Measurements from ENCODE around the gene THPO.

THPO gene

DNA sequence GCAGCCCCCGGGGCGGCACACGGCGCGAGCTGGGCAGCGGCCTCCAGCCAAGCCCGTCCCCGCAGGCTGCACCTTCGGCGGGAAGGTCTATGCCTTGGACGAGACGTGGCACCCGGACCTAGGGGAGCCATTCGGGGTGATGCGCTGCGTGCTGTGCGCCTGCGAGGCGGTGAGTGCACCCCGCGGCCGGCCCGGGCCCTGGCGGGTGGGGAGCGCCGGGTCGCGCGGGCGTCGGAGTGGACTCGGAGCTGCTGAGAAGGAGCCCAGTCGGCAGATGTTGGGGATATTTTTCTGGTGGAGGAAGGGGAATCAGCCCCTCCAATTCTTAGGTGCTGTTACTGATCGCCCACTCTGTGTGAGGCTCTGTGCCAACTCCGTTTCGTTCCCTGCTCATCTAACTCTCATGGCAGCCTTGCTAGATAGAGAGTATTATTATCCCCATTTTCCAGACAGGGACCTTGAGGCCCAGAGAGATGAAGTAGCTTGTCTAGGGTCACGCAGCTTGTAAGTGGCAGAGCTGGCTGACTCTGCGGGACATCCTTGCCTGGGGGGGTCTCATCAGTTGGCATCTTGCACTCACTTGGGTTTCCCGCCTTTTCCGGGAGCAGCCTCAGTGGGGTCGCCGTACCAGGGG is 2.7 kb upstream of the THPO start:
- no peak for DNase-seq (ENCODE audit: low read depth)
- H3K4me3 ChIP-seq (ENCODE audit: low read depth, low read length), result no peak overlapping the region
- TF ChIP-seq, protein P1, sequence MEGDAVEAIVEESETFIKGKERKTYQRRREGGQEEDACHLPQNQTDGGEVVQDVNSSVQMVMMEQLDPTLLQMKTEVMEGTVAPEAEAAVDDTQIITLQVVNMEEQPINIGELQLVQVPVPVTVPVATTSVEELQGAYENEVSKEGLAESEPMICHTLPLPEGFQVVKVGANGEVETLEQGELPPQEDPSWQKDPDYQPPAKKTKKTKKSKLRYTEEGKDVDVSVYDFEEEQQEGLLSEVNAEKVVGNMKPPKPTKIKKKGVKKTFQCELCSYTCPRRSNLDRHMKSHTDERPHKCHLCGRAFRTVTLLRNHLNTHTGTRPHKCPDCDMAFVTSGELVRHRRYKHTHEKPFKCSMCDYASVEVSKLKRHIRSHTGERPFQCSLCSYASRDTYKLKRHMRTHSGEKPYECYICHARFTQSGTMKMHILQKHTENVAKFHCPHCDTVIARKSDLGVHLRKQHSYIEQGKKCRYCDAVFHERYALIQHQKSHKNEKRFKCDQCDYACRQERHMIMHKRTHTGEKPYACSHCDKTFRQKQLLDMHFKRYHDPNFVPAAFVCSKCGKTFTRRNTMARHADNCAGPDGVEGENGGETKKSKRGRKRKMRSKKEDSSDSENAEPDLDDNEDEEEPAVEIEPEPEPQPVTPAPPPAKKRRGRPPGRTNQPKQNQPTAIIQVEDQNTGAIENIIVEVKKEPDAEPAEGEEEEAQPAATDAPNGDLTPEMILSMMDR (IDR thresholded peaks at IDR 0.05; ENCODE audit: insufficient read depth, low read depth, low read length, missing control alignments), result no peak

- H3K4me3 ChIP-seq (ENCODE audit: low read depth, low read length), result no peak overlapping the region
- DNase-seq (ENCODE audit: low read depth), result no peak
- TF ChIP-seq, protein P1 (IDR thresholded peaks at IDR 0.05; ENCODE audit: insufficient read depth, low read depth, low read length, missing control alignments), result no peak
Observed at GRCh38 chr3:184380185-184380626, 2.2 kb upstream of the THPO start.

DNA sequence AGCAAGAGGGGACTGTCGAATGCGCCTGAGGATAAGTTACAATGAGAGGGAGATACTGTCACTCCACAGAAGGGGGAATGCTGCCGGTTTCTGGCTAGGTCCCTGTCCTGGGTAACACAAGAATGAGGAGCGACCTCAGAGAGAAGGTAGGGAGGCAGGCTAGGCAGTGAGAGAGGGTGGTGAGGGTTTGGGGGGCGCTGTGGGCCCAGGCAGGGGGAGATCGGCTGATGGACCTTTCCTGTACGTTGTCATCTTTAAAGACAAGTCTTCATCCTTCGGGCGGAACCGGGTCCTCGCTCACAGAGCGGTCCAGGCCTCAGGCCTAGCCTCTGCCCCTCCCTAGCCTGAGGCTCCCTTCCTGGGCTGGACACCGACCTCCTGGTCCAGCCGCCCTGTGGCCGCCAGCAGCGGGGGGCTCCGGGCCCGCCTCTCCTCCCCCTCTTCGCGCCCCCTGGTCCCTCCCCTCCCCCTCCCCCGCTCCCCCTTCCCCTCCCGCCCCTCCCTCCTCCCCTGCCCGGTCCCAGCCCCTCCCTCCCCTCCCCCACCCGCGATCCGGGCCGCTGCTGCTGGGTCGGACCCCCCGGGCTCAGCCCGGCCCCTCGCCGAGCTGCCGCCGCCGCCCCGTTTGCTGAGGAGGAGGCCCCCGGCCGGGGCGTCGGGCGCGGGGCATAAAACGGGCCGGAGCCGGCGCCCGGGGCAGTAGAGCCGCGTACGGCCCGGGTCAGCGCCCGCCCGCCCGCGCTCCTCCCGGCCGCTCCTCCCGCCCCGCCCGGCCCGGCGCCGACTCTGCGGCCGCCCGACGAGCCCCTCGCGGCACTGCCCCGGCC is 1.6 kb upstream of the THPO start, which contains the start of gene CHRD:
CHRD (plus strand) TSS at position 697 of the 827 bp plus-strand sequence. CDS start 265 bp downstream, outside the sequence.
- no peak for DNase-seq (ENCODE audit: low read depth)
- no peak within 1 kb of the TSS for H3K4me3 ChIP-seq (ENCODE audit: low read depth, low read length)
- TF ChIP-seq, protein P1 (IDR thresholded peaks at IDR 0.05; ENCODE audit: insufficient read depth, low read depth, low read length, missing control alignments), result no peak

DNA sequence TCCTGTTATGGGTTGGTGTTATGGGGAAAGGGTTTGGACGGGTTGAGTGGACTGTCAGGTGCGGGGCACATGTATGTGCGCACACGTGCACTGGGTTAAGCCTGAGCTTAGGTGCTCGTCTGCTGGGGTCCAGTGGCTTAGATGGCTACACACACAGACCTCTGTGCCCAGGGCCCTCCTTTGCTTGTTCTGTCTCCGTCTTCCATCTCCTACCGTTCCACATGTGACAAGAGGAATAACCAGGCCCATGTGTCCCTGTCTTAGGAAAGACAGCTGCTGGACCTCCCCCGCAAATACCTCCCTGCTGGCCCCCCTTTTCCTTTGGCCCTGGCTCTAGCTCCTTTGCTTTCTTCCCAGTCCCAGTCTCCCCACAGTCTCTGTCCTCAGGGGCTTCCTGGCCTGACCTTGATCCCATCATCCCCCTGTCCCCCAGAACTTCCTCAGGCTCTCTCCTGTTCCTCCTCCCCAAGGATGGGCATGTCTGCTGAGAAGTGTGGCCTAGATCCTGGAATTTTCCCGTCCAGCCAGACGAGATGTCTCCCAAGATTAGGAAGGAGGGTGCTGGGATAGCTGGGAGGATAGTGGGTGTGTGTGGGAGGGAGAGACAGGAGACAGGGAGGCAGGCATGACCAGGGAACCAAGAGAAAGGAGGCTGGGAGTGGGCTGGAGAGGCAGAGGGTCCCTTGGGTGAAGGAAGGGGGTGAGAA is 797 bp upstream of the THPO start:
- DNase-seq (ENCODE audit: low read depth), result no peak
- TF ChIP-seq, protein P1 (IDR thresholded peaks at IDR 0.05; ENCODE audit: insufficient read depth, low read depth, low read length, missing control alignments), result no peak
- H3K4me3 ChIP-seq (ENCODE audit: low read depth, low read length), result no peak overlapping the region

DNA sequence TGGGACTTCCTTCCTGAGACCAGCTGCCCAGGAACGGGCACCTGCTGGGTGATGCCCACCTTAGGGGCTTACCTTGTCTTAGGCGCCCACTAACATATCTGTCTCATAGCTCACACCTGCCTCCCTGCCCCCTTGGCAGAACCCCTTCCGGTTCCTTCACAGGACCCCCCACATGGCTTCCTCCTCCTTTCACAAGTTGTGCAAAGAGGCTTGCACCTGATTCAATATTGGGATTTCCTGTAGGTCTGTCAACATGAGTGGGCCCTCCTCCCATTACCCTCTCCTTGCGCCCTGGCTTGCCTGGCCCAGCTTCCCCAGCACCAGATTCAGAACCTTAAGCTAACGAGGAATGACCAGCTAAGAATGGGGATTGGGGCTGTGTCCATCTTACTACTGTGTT is 633 bp downstream of the THPO start:
- no peak for DNase-seq (ENCODE audit: low read depth)
- no peak overlapping the region for H3K4me3 ChIP-seq (ENCODE audit: low read depth, low read length)
- TF ChIP-seq, protein P1 (IDR thresholded peaks at IDR 0.05; ENCODE audit: insufficient read depth, low read depth, low read length, missing control alignments), result no peak

DNA sequence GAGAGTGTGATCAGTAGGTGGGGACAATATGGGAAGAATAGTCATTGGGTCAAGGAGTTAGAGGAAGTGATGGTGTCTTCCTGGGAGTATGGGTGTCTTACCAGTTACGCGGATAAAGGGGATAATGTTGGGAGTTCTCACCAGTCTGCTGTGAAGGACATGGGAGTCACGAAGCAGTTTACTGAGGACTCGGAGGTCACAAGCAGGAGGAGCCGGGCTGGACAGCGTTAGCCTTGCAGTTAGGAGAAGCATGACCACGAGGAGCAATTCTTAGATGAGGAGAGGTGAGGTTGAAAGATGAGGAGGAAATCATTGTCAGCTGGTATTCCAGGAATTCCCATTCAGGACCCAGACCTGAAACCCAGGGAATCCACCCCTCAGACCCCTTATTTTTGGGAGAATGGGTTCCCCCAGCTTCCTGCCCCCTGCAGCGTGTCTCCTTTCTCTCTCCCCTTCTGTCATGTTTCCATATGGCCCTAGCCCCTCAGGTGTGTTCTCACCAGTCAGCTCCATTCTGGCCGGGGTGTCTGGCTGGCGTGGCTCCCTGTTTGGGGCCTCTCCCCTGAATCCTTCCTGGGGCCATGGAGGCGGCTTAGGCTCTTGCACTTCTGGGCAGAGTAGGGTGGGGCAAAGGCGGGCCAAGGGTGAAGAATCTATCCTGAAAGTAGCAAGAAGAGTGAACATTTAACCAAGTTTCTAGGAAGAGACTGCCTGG is 2.1 kb downstream of the THPO start:
- TF ChIP-seq, protein P1 (IDR thresholded peaks at IDR 0.05; ENCODE audit: insufficient read depth, low read depth, low read length, missing control alignments), result no peak
- H3K4me3 ChIP-seq (ENCODE audit: low read depth, low read length), result no peak overlapping the region
- DNase-seq (ENCODE audit: low read depth), result no peak
